Caco-2 (cell line): ENCODE results near the gene CRYGN. TPM values are rescaled to one million over a fixed set of nuclear protein-coding genes. Genes with fewer than 3 reads are reported as not detected.

ENCODE experiments used
- BruUV-seq: library from RNA; stranded (reverse); fragments of 400-500 nt; replicated peaks from 2 replicates; lab custom pipeline; 2021; lab: Mats Ljungman, UMichigan
- CTCF ChIA-PET: fragments of 300-600 bp; sonication (Branson Sonifier 250); formaldehyde crosslinking; loops from one replicate; lab custom pipeline; 2022; ENCODE audit warnings: antibody characterized with exemption; lab: Charles Lee
- POLR2A ChIA-PET: fragments of 300-600 bp; sonication (Branson Sonifier 250); formaldehyde crosslinking; loops from one replicate; lab custom pipeline; 2022; ENCODE audit warnings: antibody characterized with exemption; lab: Charles Lee
- DNase-seq, 2 experiments: peaks; one replicate each; pipeline versions ENCODE4 v3.0.0 to v3.0.0-alpha.2; 2020 to 2022
- H3K27me3 ChIP-seq: replicated peaks from 2 replicates; pipeline ENCODE4 v1.6.0; 2011; ENCODE audit warnings: low read length; ENCODE audit not compliant: control insufficient read depth, insufficient read depth
- H3K36me3 ChIP-seq: 2 replicates; pipeline ENCODE4 v1.5.1; 2011; ENCODE audit warnings: low read length; ENCODE audit not compliant: control insufficient read depth, insufficient read depth
- H3K4me1 ChIP-seq: fragments of 250-450 bp; sonication (Bioruptor Pico); 2 replicates; pipeline ENCODE4 v1.5.1; 2020; ENCODE audit warnings: mild to moderate bottlenecking
- H3K4me3 ChIP-seq: 2 replicates; pipeline ENCODE4 v1.5.1; 2011; ENCODE audit warnings: low read depth, mild to moderate bottlenecking, control low read depth, low read length
- H3K9me3 ChIP-seq: fragments of 250-450 bp; sonication (Bioruptor Pico); 2 replicates; pipeline ENCODE4 v1.5.1; 2020; ENCODE audit warnings: mild to moderate bottlenecking, moderate library complexity
- H3K27ac Mint-ChIP-seq: one replicate; pipeline ENCODE4 v1.8.0; 2022; ENCODE audit warnings: mixed read lengths; ENCODE audit not compliant: unreplicated experiment
- H3K27me3 Mint-ChIP-seq: one replicate; pipeline ENCODE4 v1.8.0; 2022; ENCODE audit warnings: mixed read lengths; ENCODE audit not compliant: insufficient read depth, unreplicated experiment
- H3K36me3 Mint-ChIP-seq: one replicate; pipeline ENCODE4 v1.8.0; 2022; ENCODE audit warnings: mild to moderate bottlenecking, mixed read lengths; ENCODE audit not compliant: insufficient read depth, unreplicated experiment
- H3K4me1 Mint-ChIP-seq: one replicate; pipeline ENCODE4 v1.8.0; 2022; ENCODE audit warnings: low read depth, mixed read lengths; ENCODE audit not compliant: unreplicated experiment
- H3K4me3 Mint-ChIP-seq: one replicate; pipeline ENCODE4 v1.8.0; 2022; ENCODE audit warnings: mild to moderate bottlenecking, moderate library complexity, mixed read lengths; ENCODE audit not compliant: unreplicated experiment
- H3K9me3 Mint-ChIP-seq: one replicate; pipeline ENCODE4 v1.8.0; 2022; ENCODE audit warnings: mixed read lengths; ENCODE audit not compliant: unreplicated experiment
- intact Hi-C: fragments of 100-400 bp; cut with micrococcal nuclease; formaldehyde crosslinking; loops from one replicate; pipeline ENCODE4 v1.10.0; 2022; ENCODE audit not compliant: unreplicated experiment
- total RNA-seq: library from RNA; stranded (reverse); gene quantifications from 2 replicates; pipeline ENCODE4 v1.2.3, GENCODE V29; 2022
- TF ChIP-seq, protein P1 (sequence below), 2 experiments: fragments of 200-600 bp in 1 of 2; IDR thresholded peaks; 1 replicate in 1 of 2; 2 replicates in 1 of 2; pipeline versions ENCODE4 v1.5.1 to v1.8.0; 2011 to 2022; ENCODE audit warnings: antibody characterized with exemption in 1 of 2, control low read depth in 1 of 2, inconsistent platforms in 1 of 2, low read depth in 1 of 2, low read length in 1 of 2, mild to moderate bottlenecking in 1 of 2, moderate library complexity in 1 of 2; ENCODE audit not compliant: insufficient read depth in 1 of 2, severe bottlenecking in 1 of 2, unreplicated experiment in 1 of 2

CRYGN gene
- total RNA-seq, 1 experiment from 2014 or later, result not detected

DNA sequence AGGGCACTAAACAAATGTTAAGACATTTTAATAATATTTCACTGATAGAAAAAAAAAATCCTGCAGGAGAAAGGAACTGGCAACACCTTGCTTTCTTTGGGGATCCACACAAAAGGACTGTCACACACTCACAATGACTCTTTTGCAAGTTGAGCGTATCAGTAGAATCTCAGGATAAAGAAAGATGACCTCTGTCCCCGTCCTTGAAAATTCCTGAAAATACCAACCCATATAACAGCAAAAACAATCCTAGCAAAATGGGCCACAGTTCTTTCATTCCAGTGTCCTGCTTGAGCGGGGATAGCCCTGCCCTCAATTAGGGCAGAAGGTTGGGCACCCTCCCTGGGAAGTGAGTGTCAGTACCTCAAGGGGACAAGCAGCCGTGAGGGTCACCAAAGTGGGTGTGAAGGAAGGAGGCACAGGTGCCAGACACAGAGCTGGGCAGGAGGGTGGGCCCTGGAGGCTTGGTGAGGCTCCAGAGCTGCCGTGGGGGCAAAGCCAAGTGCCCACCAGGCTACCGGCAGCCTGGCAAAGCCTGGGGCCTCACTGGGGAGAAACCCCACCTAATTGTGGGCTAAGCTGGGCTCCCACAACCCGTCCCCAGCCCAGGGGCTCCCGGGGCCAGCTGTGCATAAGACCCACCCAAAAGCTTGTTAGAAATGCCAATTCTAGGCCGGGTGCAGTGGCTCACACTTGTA lies 32.9 kb downstream of the CRYGN start:
- no peaks in the 10 kb centered on the region for H3K36me3 Mint-ChIP-seq
- Histone ChIP-seq H3K9me3 (no peaks in the 10 kb centered on the region), H3K4me3 (no peak overlapping the region), H3K36me3 (no peaks in the 10 kb centered on the region), H3K27me3 (no peaks in the 10 kb centered on the region), H3K4me1 (no peaks in the 10 kb centered on the region)
- CTCF ChIA-PET, result no interaction called here
- H3K4me1 Mint-ChIP-seq, result no peaks in the 10 kb centered on the region
- intact Hi-C loops, result no loop called here
- BruUV-seq, result no TSS peak
- DNase-seq, result no peak
- H3K4me3 Mint-ChIP-seq, result no peak overlapping the region
- POLR2A ChIA-PET, result no interaction called here
- H3K27ac Mint-ChIP-seq, result no peak overlapping the region
- H3K9me3 Mint-ChIP-seq, result no peaks in the 10 kb centered on the region
- TF ChIP-seq, protein P1, sequence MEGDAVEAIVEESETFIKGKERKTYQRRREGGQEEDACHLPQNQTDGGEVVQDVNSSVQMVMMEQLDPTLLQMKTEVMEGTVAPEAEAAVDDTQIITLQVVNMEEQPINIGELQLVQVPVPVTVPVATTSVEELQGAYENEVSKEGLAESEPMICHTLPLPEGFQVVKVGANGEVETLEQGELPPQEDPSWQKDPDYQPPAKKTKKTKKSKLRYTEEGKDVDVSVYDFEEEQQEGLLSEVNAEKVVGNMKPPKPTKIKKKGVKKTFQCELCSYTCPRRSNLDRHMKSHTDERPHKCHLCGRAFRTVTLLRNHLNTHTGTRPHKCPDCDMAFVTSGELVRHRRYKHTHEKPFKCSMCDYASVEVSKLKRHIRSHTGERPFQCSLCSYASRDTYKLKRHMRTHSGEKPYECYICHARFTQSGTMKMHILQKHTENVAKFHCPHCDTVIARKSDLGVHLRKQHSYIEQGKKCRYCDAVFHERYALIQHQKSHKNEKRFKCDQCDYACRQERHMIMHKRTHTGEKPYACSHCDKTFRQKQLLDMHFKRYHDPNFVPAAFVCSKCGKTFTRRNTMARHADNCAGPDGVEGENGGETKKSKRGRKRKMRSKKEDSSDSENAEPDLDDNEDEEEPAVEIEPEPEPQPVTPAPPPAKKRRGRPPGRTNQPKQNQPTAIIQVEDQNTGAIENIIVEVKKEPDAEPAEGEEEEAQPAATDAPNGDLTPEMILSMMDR (IDR thresholded peaks at IDR 0.05; ENCODE audit: insufficient read depth in 1 of 2, low read depth in 1 of 2, low read length in 1 of 2, severe bottlenecking in 1 of 2, unreplicated experiment in 1 of 2), result no peak
- H3K27me3 Mint-ChIP-seq, result no peaks in the 10 kb centered on the region

DNA sequence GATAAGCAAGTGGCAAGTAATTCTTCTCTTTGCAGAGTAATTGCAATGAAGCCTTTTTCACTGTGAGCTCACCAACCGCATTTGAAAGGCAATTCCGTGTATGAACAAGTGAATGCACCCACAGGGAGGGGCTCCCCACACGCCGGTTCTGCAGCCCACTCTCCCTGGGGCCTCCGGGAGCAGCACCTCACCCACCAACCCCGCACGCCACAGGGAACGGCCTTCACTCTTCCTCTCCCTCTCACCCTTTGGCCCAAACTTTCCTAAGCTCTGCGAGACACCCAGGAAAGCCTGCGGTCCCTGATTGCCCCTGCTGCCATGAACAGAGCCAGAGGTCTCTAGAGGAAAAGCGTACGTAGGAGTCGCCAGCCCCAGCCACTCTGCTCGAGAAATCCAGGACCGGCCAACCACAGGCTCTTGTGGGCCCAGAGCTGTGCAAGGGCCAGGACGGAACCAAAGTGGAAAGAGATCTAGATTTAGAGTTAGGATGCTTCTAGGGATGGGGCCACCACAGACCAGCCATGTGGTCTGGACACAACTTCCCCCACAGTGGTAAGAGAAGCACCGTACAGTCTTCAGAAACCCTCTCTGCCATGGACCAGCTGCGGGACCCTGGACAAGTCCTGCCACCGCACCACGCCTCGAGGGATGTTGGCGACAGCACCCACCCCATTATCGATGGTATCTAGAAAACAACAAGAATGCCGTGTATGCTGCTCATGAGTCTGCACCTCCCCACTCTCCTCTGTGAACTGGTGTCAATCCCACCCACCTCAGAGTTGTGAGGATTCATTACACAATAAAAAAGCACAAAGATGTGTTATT lies 33.7 kb downstream of the CRYGN start:
- H3K27ac Mint-ChIP-seq, result no peak overlapping the region
- no peak for DNase-seq
- TF ChIP-seq, protein P1 (IDR thresholded peaks at IDR 0.05; ENCODE audit: insufficient read depth in 1 of 2, low read depth in 1 of 2, low read length in 1 of 2, severe bottlenecking in 1 of 2, unreplicated experiment in 1 of 2), result no peak
- POLR2A ChIA-PET, result no interaction called here
- H3K36me3 Mint-ChIP-seq, result no peaks in the 10 kb centered on the region
- no peaks in the 10 kb centered on the region for H3K9me3 Mint-ChIP-seq
- H3K9me3 ChIP-seq, result no peaks in the 10 kb centered on the region
- H3K36me3 ChIP-seq, result no peaks in the 10 kb centered on the region
- H3K4me1 ChIP-seq, result no peaks in the 10 kb centered on the region
- H3K4me3 ChIP-seq, result no peak overlapping the region
- CTCF ChIA-PET, result no interaction called here
- no peaks in the 10 kb centered on the region for H3K27me3 Mint-ChIP-seq
- intact Hi-C loops, result no loop called here
- no peaks in the 10 kb centered on the region for H3K27me3 ChIP-seq
- H3K4me1 Mint-ChIP-seq, result no peaks in the 10 kb centered on the region
- BruUV-seq, result no TSS peak
- H3K4me3 Mint-ChIP-seq, result no peak overlapping the region

DNA sequence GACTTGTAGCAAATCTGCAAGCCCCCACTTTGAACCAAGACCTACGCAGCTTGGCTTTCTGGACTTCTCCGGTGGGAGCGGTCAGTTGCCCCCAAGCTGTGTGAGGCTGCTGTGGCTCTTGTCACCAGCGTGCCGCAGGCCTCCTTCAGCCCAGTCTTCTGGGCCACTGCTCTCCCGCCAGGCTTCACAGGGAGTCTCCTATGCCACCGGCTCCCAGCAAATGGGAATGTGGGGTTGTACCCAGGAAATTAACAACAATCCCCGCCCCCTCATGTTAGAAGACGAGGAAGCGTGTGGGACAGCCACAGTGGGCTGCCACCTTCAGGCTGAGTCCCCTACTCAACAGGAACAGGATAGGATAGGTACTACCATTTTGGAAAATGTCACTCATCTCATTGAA lies 34.4 kb downstream of the CRYGN start:
- no peaks in the 10 kb centered on the region for H3K27me3 ChIP-seq
- DNase-seq, result no peak
- H3K9me3 Mint-ChIP-seq, result no peaks in the 10 kb centered on the region
- no peaks in the 10 kb centered on the region for H3K36me3 ChIP-seq
- TF ChIP-seq, protein P1 (IDR thresholded peaks at IDR 0.05; ENCODE audit: insufficient read depth in 1 of 2, low read depth in 1 of 2, low read length in 1 of 2, severe bottlenecking in 1 of 2, unreplicated experiment in 1 of 2), result no peak
- H3K4me1 Mint-ChIP-seq, result no peaks in the 10 kb centered on the region
- ChIA-PET POLR2A (no interaction called here), CTCF (no interaction called here)
- H3K27ac Mint-ChIP-seq, result no peak overlapping the region
- no peak overlapping the region for H3K4me3 Mint-ChIP-seq
- no peaks in the 10 kb centered on the region for H3K36me3 Mint-ChIP-seq
- no peaks in the 10 kb centered on the region for H3K9me3 ChIP-seq
- no peak overlapping the region for H3K4me3 ChIP-seq
- no peaks in the 10 kb centered on the region for H3K27me3 Mint-ChIP-seq
- BruUV-seq, result no TSS peak
- intact Hi-C loops, result no loop called here
- H3K4me1 ChIP-seq, result no peaks in the 10 kb centered on the region
